Memory B cell (primary cell): ENCODE measurements around the gene KCTD5.

Experiments used
- ATAC-seq: fragments of 150-1000 bp; cut with Tn5 transposase; 2 replicates; pipeline ENCODE4 v1.10.0; 2021; ENCODE audit warnings: low read depth, mild to moderate bottlenecking, moderate library complexity
- DNase-seq, 2 donors: peaks; one replicate each; pipeline ENCODE4 v3.0.0; 2022; ENCODE audit warnings: low spot score in 2 of 2
- H3K27ac Mint-ChIP-seq: one replicate; pipeline ENCODE4 v1.8.0; 2022; ENCODE audit warnings: mild to moderate bottlenecking, moderate library complexity, mixed read lengths
- H3K27me3 Mint-ChIP-seq: one replicate; pipeline ENCODE4 v1.8.0; 2022; ENCODE audit warnings: mixed read lengths
- H3K36me3 Mint-ChIP-seq: one replicate; pipeline ENCODE4 v1.8.0; 2022; ENCODE audit warnings: mild to moderate bottlenecking, mixed read lengths
- H3K4me1 Mint-ChIP-seq: one replicate; pipeline ENCODE4 v1.8.0; 2022; ENCODE audit warnings: mixed read lengths
- H3K4me3 Mint-ChIP-seq: one replicate; pipeline ENCODE4 v1.8.0; 2022; ENCODE audit warnings: mild to moderate bottlenecking, moderate library complexity, mixed read lengths
- H3K9me3 Mint-ChIP-seq: one replicate; pipeline ENCODE4 v1.8.0; 2022; ENCODE audit warnings: mixed read lengths

KCTD5 gene

DNA sequence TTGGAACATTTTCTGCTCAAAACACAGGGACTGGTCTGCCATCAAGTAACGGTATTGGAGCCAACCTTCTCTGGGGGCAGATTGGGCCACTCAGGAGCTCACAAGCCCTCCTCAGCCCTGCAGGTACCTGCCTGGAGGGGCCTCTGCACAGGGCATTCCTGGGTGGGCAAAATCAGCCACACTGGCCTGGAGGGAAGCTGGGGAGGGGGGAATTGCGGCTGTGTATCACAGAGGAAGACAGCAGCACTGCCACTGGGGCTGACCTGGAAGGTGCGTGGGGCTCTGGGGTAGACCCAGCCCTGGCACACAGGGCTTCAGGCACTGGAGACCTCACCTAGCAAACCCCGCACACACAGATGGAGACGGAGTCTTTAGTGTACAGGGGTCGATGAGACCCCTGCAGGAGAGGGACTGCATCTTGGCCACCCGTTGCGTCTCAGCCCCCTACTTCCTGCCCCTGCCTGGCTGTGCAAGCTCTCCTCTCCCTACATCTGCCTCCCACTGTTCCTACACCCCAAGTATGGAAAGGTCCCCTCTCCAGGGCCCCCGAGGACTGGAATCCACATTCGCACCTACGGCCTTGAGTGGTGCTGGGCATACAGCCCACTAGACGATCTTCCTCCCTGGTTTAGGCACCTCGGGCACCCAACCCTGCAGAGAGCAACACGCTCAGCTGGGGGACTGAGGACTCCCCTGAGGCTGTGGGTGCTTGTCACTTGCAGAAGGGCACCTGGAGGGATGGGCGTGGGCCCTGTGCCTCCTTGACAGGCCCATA, 63.0 kb downstream of the KCTD5 start:
- DNase-seq (no peak), ATAC-seq (no peak)
- Mint-ChIP-seq H3K27me3 (peaks cover 3% of the 10 kb centered on the region), H3K4me3 (no peak overlapping the region), H3K27ac (no peak overlapping the region), H3K9me3 (no peaks in the 10 kb centered on the region), H3K36me3 (peaks cover 2% of the 10 kb centered on the region), H3K4me1 (no peaks in the 10 kb centered on the region)

DNA sequence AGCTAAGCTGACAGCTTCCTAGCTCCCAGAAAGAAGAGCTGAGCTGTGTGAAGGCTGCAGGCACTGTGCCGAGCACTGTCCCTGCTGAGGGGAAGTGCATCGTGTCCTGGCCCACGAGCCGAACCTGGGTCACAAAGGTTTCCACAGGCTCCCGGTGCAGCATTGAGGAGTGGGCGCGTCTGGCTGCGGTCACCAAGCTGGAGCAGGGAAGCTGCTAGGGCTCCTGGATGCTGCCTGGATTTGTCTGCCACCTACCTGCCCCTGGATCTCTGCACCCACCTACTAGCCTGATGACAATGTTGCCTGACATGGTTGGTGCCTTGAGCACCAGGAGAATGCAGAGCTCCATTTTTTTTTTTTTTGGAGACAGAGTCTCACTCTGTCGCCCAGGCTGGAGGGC, 63.6 kb downstream of the KCTD5 start:
- DNase-seq (no peak), ATAC-seq (no peak)
- H3K9me3 Mint-ChIP-seq, result no peaks in the 10 kb centered on the region
- peaks cover 2% of the 10 kb centered on the region for H3K36me3 Mint-ChIP-seq
- H3K27me3 Mint-ChIP-seq, result no peaks in the 10 kb centered on the region
- no peak overlapping the region for H3K27ac Mint-ChIP-seq
- H3K4me3 Mint-ChIP-seq, result no peak overlapping the region
- no peaks in the 10 kb centered on the region for H3K4me1 Mint-ChIP-seq

DNA sequence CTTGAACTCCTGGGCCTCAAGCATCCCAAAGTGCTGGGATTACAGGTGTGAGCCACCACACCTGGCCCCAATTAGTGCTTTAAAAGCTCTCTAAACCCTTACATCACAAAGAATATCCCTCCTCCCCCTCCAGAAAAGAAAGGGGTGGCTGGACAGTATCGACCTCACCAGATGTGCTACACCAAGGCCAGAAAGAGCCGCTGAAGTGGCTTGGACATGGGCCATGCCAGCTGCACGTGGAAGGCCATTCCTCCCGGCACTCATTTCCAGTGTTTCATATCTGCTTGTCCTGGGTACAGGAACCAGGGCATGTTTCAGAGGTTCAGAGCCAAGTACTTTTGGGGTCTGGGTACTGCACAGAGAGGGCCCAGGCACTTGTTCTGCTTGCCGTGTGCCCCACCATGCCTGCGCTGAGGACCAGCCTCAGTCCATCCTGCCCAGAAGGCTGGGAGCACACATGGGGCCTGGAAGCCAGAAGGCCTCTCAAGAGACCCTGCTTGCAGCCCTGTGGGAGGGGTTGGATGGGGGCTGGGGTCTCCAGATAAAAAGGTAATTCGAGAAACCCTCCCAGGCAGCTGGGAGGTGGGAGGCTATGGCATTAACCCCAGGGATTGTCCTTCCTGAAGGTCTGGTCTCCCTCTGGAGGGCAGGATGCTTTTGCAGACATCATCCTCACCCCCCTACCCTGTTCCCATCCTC, 66.6 kb downstream of the KCTD5 start:
- no peak for ATAC-seq

DNA sequence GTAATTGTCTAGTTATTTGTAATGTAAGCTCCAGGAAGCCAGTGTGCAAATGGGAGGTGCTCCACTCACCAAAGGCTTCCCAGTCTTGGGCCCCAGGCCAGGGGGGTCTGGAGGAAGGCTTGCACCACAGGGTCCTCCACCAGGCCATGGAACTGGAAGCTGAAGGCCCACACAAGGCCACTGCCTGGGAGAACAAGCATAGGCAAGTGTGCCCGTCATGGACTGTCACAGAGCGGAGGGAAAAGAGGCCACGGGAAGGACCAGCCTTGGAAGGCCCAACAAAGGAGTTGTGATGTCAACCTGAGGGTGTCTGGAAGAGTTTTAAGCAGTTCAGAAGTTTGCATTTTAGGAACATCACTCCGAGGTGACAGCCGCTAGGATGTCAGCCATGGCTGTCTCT, 67.2 kb downstream of the KCTD5 start:
- H3K36me3 Mint-ChIP-seq, result peaks cover 11% of the 10 kb centered on the region
- ATAC-seq (no peak), DNase-seq (no peak)
- H3K27me3 Mint-ChIP-seq, result no peaks in the 10 kb centered on the region
- H3K4me1 Mint-ChIP-seq, result peaks cover 14% of the 10 kb centered on the region
- H3K9me3 Mint-ChIP-seq, result peaks cover 2% of the 10 kb centered on the region
- H3K27ac Mint-ChIP-seq, result no peak overlapping the region
- H3K4me3 Mint-ChIP-seq, result no peak overlapping the region

More for the DNA sequence above, 66.6 kb downstream of the KCTD5 start:
- peaks cover 2% of the 10 kb centered on the region for H3K9me3 Mint-ChIP-seq
- DNase-seq, result no peak
- no peak overlapping the region for H3K4me3 Mint-ChIP-seq
- H3K4me1 Mint-ChIP-seq, result peaks cover 9% of the 10 kb centered on the region
- H3K27ac Mint-ChIP-seq, result no peak overlapping the region
- H3K27me3 Mint-ChIP-seq, result no peaks in the 10 kb centered on the region
- peaks cover 6% of the 10 kb centered on the region for H3K36me3 Mint-ChIP-seq

DNA sequence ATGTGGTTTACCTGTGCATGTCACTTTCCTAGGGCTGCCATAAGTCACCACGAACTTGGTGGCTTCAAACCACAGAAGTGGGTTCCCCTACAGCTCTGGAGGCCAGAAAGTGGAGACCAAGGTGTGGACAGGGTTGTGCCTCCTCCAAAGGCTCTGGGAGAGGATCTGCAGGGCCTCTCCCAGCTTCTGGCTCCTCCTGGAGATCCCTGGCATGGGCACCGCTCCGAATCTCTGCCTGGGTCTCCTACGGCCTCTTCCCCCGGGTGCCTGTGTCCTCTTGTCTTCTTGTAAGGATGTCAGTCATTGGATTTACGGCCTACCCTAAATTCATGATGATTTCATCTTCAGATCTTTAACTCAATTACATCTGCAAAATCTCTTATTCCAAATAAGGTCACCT, 67.6 kb downstream of the KCTD5 start:
- Mint-ChIP-seq H3K36me3 (peaks cover 12% of the 10 kb centered on the region), H3K27me3 (no peaks in the 10 kb centered on the region), H3K4me3 (no peak overlapping the region), H3K27ac (peak overlapping the region; percentile 50), H3K4me1 (peaks cover 18% of the 10 kb centered on the region), H3K9me3 (peaks cover 2% of the 10 kb centered on the region)
- DNase-seq (no peak), ATAC-seq (no peak)

DNA sequence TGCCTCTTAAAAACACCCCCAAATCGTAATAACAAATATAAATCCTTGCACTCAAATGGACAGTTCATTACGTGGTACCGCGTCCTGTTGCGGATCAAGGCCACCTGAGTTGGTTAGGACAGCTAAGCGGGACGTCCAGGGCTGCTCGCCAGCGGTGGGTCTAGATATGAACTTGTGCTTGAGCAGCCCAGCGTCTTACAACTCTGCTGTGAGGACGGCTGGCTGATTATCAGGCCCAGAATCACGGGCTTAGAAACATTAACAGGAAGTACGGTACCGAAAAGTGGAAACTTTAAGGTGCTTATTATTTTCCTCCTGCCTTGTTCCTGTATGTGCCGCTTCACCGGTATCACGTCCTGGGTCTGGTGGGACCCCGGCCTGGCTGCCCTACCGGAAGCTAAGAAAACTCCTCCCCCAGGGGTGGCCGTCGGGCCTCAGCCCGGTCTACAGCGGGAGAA, 69.3 kb downstream of the KCTD5 start:
- H3K27ac Mint-ChIP-seq, result peak overlapping the region; percentile 97
- peaks cover 2% of the 10 kb centered on the region for H3K9me3 Mint-ChIP-seq
- DNase-seq, result no peak
- ATAC-seq, result no peak
- peaks cover 33% of the 10 kb centered on the region for H3K4me1 Mint-ChIP-seq
- peaks cover 20% of the 10 kb centered on the region for H3K36me3 Mint-ChIP-seq
- no peaks in the 10 kb centered on the region for H3K27me3 Mint-ChIP-seq
- H3K4me3 Mint-ChIP-seq, result peak overlapping the region; percentile 88

DNA sequence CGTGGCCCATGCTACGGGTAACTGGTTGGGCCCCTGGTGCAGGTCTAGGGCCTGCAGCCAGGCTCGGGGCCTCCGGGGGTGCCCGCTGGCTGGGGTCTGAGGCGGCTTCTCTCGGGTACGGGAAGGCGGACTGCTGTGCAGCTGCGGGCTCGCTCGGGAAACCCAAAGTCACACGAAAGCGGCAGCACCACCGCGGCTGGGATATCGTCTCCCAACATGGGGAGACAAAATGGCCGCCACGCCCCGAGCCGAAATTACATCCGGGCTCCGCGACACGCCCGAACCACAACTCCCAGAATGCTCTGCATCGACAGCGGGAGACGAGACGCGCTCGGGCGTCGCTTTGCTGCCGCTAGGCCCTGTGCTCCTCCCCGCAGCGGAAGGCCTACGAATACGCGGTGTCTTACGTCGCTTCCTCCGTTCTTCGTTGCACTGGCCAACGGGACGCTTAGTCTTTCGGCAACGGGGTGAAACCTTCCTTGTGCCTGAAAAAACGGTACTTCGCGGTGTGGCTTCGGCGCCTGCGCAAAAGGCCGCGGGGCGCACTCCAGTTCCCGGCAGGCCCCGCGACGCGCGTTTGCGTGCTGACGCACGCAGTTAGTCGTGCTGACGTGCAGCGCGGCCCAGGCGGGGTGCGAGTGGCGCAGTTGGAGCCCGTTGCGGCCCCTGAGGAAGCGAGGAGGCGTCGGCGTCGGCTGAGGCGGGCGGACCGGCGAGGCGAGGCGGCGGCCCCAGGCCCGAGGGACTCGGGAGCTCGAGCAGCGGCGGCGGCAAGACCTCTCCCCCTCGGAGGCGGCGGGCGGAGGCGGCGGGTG, 69.9 kb downstream of the KCTD5 start, which contains the start of gene SRRM2:
Gene SRRM2 (plus strand): TSS at position 604 of the 815 bp plus-strand sequence. CDS start 3,727 bp downstream, outside the sequence.
- Mint-ChIP-seq H3K27me3 (no peaks in the 10 kb centered on the region), H3K4me1 (peaks cover 39% of the 10 kb centered on the region)
- ATAC-seq, result peak; percentile 83

DNA sequence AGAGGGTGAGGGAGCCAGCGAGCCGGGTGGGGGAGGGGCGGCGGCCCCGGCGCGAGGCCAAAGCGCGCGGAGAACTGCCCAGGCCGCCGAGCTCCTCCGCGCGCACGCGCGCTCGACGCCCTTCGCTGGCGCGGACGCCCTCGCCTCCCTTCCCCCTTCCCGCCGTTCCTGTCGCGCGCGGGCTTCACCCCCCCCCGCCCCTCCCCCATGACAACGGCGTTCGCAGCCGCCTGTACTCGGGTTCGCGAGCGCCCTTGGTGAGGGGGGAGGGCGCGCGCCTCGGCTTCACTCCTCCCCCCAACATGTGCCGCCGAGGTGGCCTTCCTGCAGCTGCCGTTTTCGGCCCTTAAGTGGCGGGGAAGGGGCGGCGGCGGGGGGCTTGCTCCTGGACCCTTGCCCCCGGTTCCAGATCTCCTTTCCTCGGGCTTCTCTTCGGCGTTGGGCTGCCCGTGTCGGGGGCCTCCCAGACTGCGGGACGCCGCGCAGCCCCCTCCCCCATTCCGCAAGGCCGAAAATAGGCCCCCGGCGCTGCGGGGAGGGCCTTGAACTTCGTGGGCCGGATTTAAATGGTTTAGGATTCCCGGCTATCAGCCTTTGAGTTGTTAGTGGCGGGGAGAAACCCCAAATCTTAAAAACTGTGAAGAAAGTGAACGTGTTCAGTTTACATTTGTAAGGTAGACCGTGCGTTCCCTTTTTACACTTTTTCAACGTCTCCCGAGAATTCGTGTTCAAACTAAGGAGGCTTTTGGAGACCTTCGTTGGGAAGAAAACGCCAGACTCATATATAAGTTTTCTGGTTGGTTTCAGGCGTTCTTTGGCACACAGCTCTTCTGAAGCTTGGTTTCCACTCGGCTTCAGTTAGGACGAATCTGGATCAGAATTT, 70.8 kb downstream of the KCTD5 start:
- peak overlapping the region; percentile 97 for H3K27ac Mint-ChIP-seq
- peak; percentile 28 for ATAC-seq
- H3K4me1 Mint-ChIP-seq, result peaks cover 42% of the 10 kb centered on the region
- peak overlapping the region; percentile 88 for H3K4me3 Mint-ChIP-seq
- H3K36me3 Mint-ChIP-seq, result peaks cover 29% of the 10 kb centered on the region
- no peaks in the 10 kb centered on the region for H3K27me3 Mint-ChIP-seq
- DNase-seq, result no peak
- H3K9me3 Mint-ChIP-seq, result peaks cover 2% of the 10 kb centered on the region

More for the DNA sequence above, 69.9 kb downstream of the KCTD5 start, which contains the start of gene SRRM2:
- Mint-ChIP-seq H3K4me3 (peak within 1 kb of the TSS; percentile 88), H3K36me3 (peaks cover 25% of the 10 kb centered on the region), H3K27ac (peak within 1 kb of the TSS; percentile 97), H3K9me3 (peaks cover 2% of the 10 kb centered on the region)
- peak; percentile 94 to 95 for DNase-seq

DNA sequence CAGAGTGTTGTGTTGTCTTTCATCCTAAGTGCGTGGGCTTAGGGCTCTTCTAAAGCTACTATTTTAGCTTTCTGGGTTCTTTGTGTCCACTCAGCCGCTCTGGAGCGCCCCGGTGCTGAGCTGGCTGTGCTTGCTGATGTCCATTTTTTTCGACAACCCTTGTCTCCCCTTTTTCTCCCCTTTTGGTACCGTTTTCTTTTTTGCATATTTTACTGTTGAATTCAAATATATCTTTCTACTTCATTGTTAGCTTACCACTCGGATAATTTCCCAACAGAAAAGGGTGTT, 71.4 kb downstream of the KCTD5 start:
- H3K4me3 Mint-ChIP-seq, result peak overlapping the region; percentile 88
- no peak for DNase-seq
- H3K27ac Mint-ChIP-seq, result peak overlapping the region; percentile 97
- no peaks in the 10 kb centered on the region for H3K27me3 Mint-ChIP-seq
- H3K36me3 Mint-ChIP-seq, result peaks cover 33% of the 10 kb centered on the region
- peaks cover 2% of the 10 kb centered on the region for H3K9me3 Mint-ChIP-seq
- no peak for ATAC-seq
- peaks cover 45% of the 10 kb centered on the region for H3K4me1 Mint-ChIP-seq

DNA sequence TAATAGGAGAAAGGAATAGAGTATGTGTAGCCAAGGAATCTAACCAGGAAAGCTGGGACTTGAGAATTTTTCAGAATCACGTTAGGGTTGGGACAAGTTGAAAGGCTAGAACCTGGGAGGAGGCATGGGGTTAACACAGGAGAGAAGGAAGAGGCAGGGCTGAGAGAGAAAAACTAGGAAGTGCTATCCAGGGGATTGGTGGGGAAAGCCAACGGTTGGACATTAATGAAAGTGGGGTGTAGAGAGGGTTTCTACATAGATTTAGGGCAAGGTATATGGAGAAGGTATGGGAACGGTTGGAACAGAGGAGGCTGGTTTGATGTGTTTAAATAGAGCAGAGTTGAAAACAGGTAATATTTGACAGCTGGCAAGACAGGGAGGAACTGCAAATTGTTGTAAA, 72.8 kb downstream of the KCTD5 start:
- H3K27me3 Mint-ChIP-seq, result no peaks in the 10 kb centered on the region
- peaks cover 2% of the 10 kb centered on the region for H3K9me3 Mint-ChIP-seq
- H3K4me1 Mint-ChIP-seq, result peaks cover 47% of the 10 kb centered on the region
- H3K27ac Mint-ChIP-seq, result peak overlapping the region; percentile 97
- ATAC-seq (no peak), DNase-seq (no peak)
- peak overlapping the region; percentile 88 for H3K4me3 Mint-ChIP-seq
- H3K36me3 Mint-ChIP-seq, result peaks cover 43% of the 10 kb centered on the region

DNA sequence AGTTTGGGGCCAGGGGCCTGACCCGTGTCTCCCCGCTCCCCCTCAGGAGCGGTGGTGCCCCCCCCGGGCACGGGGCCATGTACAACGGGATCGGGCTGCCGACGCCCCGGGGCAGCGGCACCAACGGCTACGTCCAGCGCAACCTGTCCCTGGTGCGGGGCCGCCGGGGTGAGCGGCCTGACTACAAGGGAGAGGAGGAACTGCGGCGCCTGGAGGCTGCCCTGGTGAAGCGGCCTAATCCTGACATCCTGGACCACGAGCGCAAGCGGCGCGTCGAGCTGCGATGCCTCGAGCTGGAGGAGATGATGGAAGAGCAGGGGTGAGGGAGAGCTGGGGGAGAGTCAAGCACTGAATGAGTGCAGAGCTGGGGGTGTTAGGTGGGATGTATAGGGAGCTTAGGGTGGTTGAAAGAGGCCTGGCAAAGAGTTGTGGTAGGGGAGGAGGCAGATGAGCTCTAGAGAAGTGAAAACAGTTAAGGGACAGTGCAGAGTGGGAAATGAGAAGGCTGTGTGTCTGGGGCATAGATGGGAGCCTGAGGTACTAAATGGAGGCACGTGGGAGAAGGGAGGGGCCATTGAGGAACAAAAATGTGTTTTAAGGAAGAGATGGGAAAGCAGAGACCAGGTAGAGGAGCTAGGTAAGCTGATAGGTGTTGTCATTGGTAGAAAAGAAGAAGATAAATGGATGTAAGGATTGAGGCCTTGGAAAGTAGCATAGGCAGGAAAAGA, 74.1 kb downstream of the KCTD5 start:
- Mint-ChIP-seq H3K27me3 (no peaks in the 10 kb centered on the region), H3K9me3 (no peaks in the 10 kb centered on the region), H3K36me3 (peaks cover 52% of the 10 kb centered on the region), H3K4me3 (no peak overlapping the region), H3K27ac (peak overlapping the region; percentile 97), H3K4me1 (peaks cover 45% of the 10 kb centered on the region)
- no peak for DNase-seq
- no peak for ATAC-seq

DNA sequence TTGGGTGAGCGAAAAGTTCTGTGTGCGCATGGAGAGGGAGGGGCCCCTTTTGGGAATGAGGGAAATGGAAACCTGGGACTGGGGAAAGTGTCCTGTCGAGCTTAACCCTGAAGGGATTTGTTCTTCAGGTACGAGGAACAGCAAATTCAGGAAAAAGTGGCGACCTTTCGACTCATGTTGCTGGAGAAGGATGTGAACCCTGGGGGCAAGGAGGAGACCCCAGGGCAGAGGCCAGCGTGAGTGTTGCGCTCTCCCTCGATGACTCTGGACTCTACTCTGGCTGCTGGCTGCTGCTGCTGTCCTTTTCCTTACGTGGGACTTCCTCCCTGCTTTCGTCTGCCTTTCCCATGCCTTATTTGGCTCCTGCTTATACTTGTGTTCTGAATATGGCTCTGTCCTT, 75.0 kb downstream of the KCTD5 start:
- Mint-ChIP-seq H3K27me3 (no peaks in the 10 kb centered on the region), H3K27ac (peak overlapping the region; percentile 46), H3K4me1 (peaks cover 46% of the 10 kb centered on the region), H3K36me3 (peaks cover 59% of the 10 kb centered on the region), H3K4me3 (no peak overlapping the region), H3K9me3 (no peaks in the 10 kb centered on the region)
- DNase-seq, result no peak
- no peak for ATAC-seq
